Gastroesophageal sphincter (tissue), 4 donors: Measurements from ENCODE around the gene NPY2R. TPM values are rescaled to one million over a fixed set of nuclear protein-coding genes. Genes with fewer than 3 reads are reported as not detected.

Experiments used
- ATAC-seq: fragments of 150-250 bp; one replicate; pipeline ENCODE4 v1.9.1; 2016; ENCODE audit warnings: mild to moderate bottlenecking, moderate library complexity
- H3K27ac ChIP-seq, 4 donors: fragments of 200-600 bp; sonication (generic) in 3 of 4; 1 replicate in 3 of 4; 2 replicates in 1 of 4; pipeline ENCODE4 v1.5.1; 2016 to 2019
- H3K27me3 ChIP-seq: fragments of 200-600 bp; sonication (generic); one replicate; pipeline ENCODE4 v1.5.1; 2019
- H3K36me3 ChIP-seq, 2 donors: fragments of 200-600 bp; sonication (generic); one replicate each; pipeline ENCODE4 v1.5.1; 2019; ENCODE audit warnings: control low read depth in 1 of 2
- H3K4me1 ChIP-seq, 3 donors: fragments of 200-600 bp; sonication (generic); 1 replicate in 2 of 3; 2 replicates in 1 of 3; pipeline ENCODE4 v1.5.1; 2016 to 2019; ENCODE audit warnings: control low read depth in 2 of 3
- H3K4me3 ChIP-seq, 2 donors: fragments of 200-600 bp; sonication (generic); one replicate each; pipeline ENCODE4 v1.5.1; 2019; ENCODE audit warnings: mild to moderate bottlenecking in 1 of 2, moderate library complexity in 1 of 2
- H3K9me3 ChIP-seq, 3 donors: fragments of 200-600 bp; sonication (generic); one replicate each; pipeline ENCODE4 v1.5.1; 2017 to 2019; ENCODE audit warnings: control low read depth in 2 of 3
- EP300 ChIP-seq: sonication (generic); formaldehyde crosslinking; IDR thresholded peaks from one replicate; pipeline ENCODE4 v1.6.1; 2017; ENCODE audit warnings: antibody characterized with exemption, mild to moderate bottlenecking
- POLR2A ChIP-seq, 2 donors: fragments of 450-650 bp; IDR thresholded peaks; one replicate each; pipeline ENCODE4 v1.6.1; 2017; ENCODE audit warnings: antibody characterized with exemption in 2 of 2, mild to moderate bottlenecking in 2 of 2, moderate library complexity in 1 of 2
- POLR2AphosphoS5 ChIP-seq: sonication (generic); formaldehyde crosslinking; IDR thresholded peaks from one replicate; pipeline ENCODE4 v1.6.1; 2017; ENCODE audit warnings: antibody characterized with exemption
- WGBS, 2 donors: methylation state at CpG; one replicate each; pipeline ENCODE4 v1.1.5; 2018; ENCODE audit warnings: low coverage in 1 of 2; 5-methylcytosine and 5-hydroxymethylcytosine counted together
- total RNA-seq, 4 donors: library from RNA; depleted of rRNA; stranded (reverse); fragments of >200 nt; gene quantifications; one replicate each; pipeline ENCODE4 v1.1.0, GENCODE V29; 2016
- TF ChIP-seq, protein P1 (sequence below), 4 experiments: fragments of 200-600 bp in 2 of 4; fragments of 450-650 bp in 2 of 4; sonication (generic) in 1 of 4; IDR thresholded peaks; one replicate each; pipeline ENCODE4 v1.5.1; 2017 to 2019; ENCODE audit warnings: antibody characterized with exemption in 4 of 4, mild to moderate bottlenecking in 2 of 4, moderate library complexity in 2 of 4

The NPY2R gene
- total RNA-seq, 4 donors from 2014 or later: 0.67 TPM; not detected in 3

GRCh38 chr4:155228713-155229112, 20.3 kb downstream of the NPY2R start:
- H3K4me1 ChIP-seq: no peaks in the 10 kb centered on the region
- H3K27ac ChIP-seq: no peak overlapping the region
- ATAC-seq: no peak
- TF ChIP-seq EP300 (no peak), POLR2A (IDR thresholded peaks at IDR 0.05) (no peak), POLR2AphosphoS5 (no peak)
- TF ChIP-seq, protein P1, sequence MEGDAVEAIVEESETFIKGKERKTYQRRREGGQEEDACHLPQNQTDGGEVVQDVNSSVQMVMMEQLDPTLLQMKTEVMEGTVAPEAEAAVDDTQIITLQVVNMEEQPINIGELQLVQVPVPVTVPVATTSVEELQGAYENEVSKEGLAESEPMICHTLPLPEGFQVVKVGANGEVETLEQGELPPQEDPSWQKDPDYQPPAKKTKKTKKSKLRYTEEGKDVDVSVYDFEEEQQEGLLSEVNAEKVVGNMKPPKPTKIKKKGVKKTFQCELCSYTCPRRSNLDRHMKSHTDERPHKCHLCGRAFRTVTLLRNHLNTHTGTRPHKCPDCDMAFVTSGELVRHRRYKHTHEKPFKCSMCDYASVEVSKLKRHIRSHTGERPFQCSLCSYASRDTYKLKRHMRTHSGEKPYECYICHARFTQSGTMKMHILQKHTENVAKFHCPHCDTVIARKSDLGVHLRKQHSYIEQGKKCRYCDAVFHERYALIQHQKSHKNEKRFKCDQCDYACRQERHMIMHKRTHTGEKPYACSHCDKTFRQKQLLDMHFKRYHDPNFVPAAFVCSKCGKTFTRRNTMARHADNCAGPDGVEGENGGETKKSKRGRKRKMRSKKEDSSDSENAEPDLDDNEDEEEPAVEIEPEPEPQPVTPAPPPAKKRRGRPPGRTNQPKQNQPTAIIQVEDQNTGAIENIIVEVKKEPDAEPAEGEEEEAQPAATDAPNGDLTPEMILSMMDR (IDR thresholded peaks at IDR 0.05): no peak
- no peak overlapping the region for H3K4me3 ChIP-seq
- no peaks in the 10 kb centered on the region for H3K27me3 ChIP-seq
- no peaks in the 10 kb centered on the region for H3K9me3 ChIP-seq
- H3K36me3 ChIP-seq: no peaks in the 10 kb centered on the region

DNA sequence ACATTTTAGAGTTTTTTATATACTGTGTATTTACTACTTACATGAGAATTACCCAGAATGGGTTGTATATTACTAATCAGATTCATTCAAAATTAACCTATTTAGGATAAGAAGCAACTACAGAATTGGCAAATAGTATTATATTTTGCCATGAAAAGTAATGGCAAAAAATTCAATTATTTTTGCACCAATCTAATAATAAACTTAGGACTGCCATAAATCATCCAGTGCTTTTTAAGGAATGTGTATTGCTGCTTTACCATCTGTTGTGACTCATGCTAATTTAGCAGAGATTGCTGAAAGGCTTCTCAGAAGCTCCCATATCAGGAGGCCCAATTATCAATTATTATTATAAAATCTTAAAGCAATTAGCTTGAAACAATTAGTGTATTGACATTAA, 24.0 kb downstream of the NPY2R start:
- Histone ChIP-seq H3K27ac (no peak overlapping the region), H3K27me3 (no peaks in the 10 kb centered on the region), H3K36me3 (no peaks in the 10 kb centered on the region), H3K4me3 (no peak overlapping the region), H3K9me3 (no peaks in the 10 kb centered on the region), H3K4me1 (no peaks in the 10 kb centered on the region)
- no peak for ATAC-seq
- TF ChIP-seq, protein P1 (IDR thresholded peaks at IDR 0.05): no peak

DNA sequence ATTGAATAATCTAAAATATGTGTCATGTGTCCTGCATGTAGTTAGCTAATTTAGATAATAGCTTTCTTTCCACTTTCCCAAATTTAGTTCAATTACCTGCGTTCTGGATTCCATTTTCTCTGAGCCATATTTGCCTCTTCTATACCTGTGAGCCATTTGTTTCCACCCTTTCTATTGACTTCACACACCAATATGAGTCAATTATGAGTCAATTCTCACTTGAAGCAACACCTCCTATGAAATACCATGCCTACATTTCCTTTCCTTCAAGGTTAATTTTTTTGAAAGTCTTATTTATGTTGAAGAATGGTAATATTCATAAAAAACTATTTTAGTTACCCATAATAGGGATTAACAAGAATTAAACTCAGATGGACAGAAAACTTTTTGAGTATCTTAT, 25.8 kb downstream of the NPY2R start:
- Histone ChIP-seq H3K36me3 (no peaks in the 10 kb centered on the region), H3K9me3 (no peaks in the 10 kb centered on the region), H3K4me3 (no peak overlapping the region), H3K27me3 (no peaks in the 10 kb centered on the region), H3K4me1 (no peaks in the 10 kb centered on the region), H3K27ac (no peak overlapping the region)
- ATAC-seq: no peak
- TF ChIP-seq POLR2AphosphoS5 (no peak), EP300 (no peak), POLR2A (IDR thresholded peaks at IDR 0.05) (no peak)
- TF ChIP-seq, protein P1 (IDR thresholded peaks at IDR 0.05): no peak
- 86 to 100% methylated on average over 1 of the region's 1 CpG for WGBS, 2 donors

DNA sequence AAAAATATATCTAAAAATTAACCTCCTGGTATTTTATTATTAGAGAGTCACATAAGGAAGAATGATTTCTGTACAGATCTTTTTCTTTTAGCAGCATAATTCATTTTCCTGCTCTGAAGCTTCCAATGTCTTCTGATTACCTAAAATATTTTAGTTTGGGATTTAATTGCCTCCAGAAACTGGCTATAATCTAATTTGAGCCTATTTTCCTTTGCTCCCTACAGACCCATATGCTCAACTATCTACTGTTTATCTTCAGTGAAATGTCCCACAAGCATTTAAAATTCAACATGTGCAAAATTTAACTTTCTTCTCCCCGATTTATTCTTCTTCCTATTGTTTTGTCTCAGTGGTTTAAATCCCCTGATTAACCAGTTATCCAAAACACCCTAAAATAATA, 29.1 kb downstream of the NPY2R start:
- Histone ChIP-seq H3K36me3 (no peaks in the 10 kb centered on the region), H3K4me1 (no peaks in the 10 kb centered on the region), H3K4me3 (no peak overlapping the region), H3K27me3 (no peaks in the 10 kb centered on the region), H3K9me3 (no peaks in the 10 kb centered on the region), H3K27ac (no peak overlapping the region)
- TF ChIP-seq, protein P1 (IDR thresholded peaks at IDR 0.05): no peak
- TF ChIP-seq POLR2AphosphoS5 (no peak), POLR2A (IDR thresholded peaks at IDR 0.05) (no peak), EP300 (no peak)
- WGBS, 2 donors: 54 to 78% methylated on average over 1 of the region's 1 CpG
- no peak for ATAC-seq

- Histone ChIP-seq H3K27ac (no peak overlapping the region), H3K27me3 (no peaks in the 10 kb centered on the region), H3K4me1 (no peaks in the 10 kb centered on the region), H3K4me3 (no peak overlapping the region), H3K36me3 (no peaks in the 10 kb centered on the region), H3K9me3 (no peaks in the 10 kb centered on the region)
- TF ChIP-seq POLR2AphosphoS5 (no peak), EP300 (no peak), POLR2A (IDR thresholded peaks at IDR 0.05) (no peak)
- TF ChIP-seq, protein P1 (IDR thresholded peaks at IDR 0.05): no peak
- no peak for ATAC-seq
- 96 to 100% methylated on average over 4 of the region's 4 CpGs for whole genome bisulfite sequencing, 2 donors
These were observed 32.8 kb downstream of the NPY2R start for GRCh38 chr4:155241225-155241624.
